Measurements from ENCODE around the gene CDC27.

GRCh38 chr17:47188271-47188875 is 722 bp downstream of the CDC27 start:
- TF ChIP-seq CTCF (IDR thresholded peaks at IDR 0.05; ENCODE audit: insufficient read depth, low read depth, low read length) (no peak), EZH2 (IDR thresholded peaks at IDR 0.05; ENCODE audit: insufficient read depth, low read length) (no peak)
